Uterus (tissue), 4 donors: Measurements from ENCODE around the gene PLA1A. TPM values are rescaled to one million over a fixed set of nuclear protein-coding genes. Genes with fewer than 3 reads are reported as not detected.

Experiments
- DNase-seq, 2 donors: peaks; one replicate each; pipeline ENCODE4 v3.0.0-alpha.2; 2019 to 2020
- H3K27ac ChIP-seq, 2 donors: fragments of 200-600 bp; sonication (generic); 1 replicate in 1 of 2; 2 replicates in 1 of 2; pipeline ENCODE4 v1.5.1; 2016 to 2018
- H3K27me3 ChIP-seq, 2 donors: fragments of 200-600 bp; sonication (generic); one replicate each; pipeline ENCODE4 v1.5.1; 2018 to 2019; ENCODE audit warnings: control low read depth in 1 of 2
- H3K36me3 ChIP-seq, 2 donors: fragments of 200-600 bp; sonication (generic); one replicate each; pipeline ENCODE4 v1.5.1; 2019; ENCODE audit warnings: control low read depth in 1 of 2
- H3K4me1 ChIP-seq, 2 donors: fragments of 200-600 bp; sonication (generic); one replicate each; pipeline ENCODE4 v1.5.1; 2018 to 2019; ENCODE audit warnings: control low read depth in 1 of 2
- H3K4me3 ChIP-seq, 2 donors: fragments of 200-600 bp; sonication (generic); 1 replicate in 1 of 2; 2 replicates in 1 of 2; pipeline ENCODE4 v1.5.1; 2018 to 2019; ENCODE audit warnings: mild to moderate bottlenecking in 1 of 2
- H3K9me3 ChIP-seq, 2 donors: fragments of 200-600 bp; sonication (generic); one replicate each; pipeline ENCODE4 v1.5.1; 2019; ENCODE audit warnings: control low read depth in 1 of 2
- CTCF ChIP-seq, 4 experiments: fragments of 200-600 bp in 2 of 4; fragments of 450-650 bp in 2 of 4; sonication (generic) in 2 of 4; IDR thresholded peaks; one replicate each; pipeline ENCODE4 v1.5.1; 2016 to 2019; ENCODE audit warnings: antibody characterized with exemption in 4 of 4, mild to moderate bottlenecking in 2 of 4, moderate library complexity in 1 of 4
- POLR2A ChIP-seq, 2 donors: fragments of 450-650 bp; IDR thresholded peaks; one replicate each; pipeline ENCODE4 v1.6.1; 2016; ENCODE audit warnings: antibody characterized with exemption in 2 of 2, mild to moderate bottlenecking in 1 of 2, moderate library complexity in 1 of 2
- intact Hi-C: fragments of 100-400 bp; cut with DNase I; formaldehyde crosslinking; loops from one replicate; pipeline ENCODE4 v1.15.1; 2023; ENCODE audit warnings: low total_unique reads
- total RNA-seq, 4 donors: library from RNA; depleted of rRNA in 3 of 4; stranded (reverse); fragments of >200 nt in 3 of 4; gene quantifications; one replicate each; pipeline versions ENCODE4 v1.1.0 to v1.2.4, GENCODE V29; 2014 to 2023
- donor health status: DM: yes; HTN: yes; CAD: no.

Gene PLA1A
- total RNA-seq, 4 donors from 2014 or later = 11.9 to 37.1 (median 16.5) TPM; not detected in 1

DNA sequence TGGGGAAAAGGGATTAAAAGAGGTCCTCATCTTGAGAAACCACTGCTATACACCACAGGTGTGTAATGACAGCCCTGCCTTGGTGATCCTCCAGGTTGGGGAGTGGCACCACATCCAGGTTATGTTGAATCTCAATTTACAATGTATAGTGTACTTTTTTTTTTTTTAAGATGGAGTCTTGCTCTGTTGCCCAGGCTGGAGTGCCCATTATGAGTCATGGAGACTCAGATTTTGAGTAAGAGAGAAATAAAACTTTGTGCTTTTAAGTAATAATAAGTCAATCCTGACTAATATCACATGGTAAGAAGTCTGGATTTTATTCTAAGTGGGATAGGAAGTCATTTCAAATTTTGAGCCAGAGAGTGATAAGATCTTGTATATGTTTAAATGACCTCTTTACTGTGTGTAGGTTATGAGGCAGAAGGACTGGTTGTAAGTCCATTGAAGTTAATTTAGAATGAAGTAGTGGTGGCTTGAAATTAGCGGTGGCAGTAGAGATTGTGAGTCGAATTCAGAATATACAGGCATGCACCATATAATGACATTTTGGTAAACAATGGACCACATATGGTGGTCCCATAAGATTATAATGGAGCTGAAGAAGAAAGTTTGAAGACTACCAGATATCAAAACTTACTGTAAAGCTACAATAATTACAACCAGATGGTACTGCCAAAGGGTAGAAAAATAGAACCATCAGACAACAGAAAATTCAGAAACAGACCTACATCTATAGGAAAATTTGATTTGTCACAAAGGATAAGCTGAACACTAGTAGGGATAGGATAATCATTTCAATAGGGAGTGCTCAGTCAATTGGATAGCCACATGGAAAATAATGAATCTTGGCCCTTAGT, 42.0 kb downstream of the PLA1A start:
- no peaks in the 10 kb centered on the region for H3K27me3 ChIP-seq
- peak overlapping the region in 1 of 2 donors; percentile 89 for H3K27ac ChIP-seq
- no peaks in the 10 kb centered on the region for H3K9me3 ChIP-seq
- no peak overlapping the region for H3K4me3 ChIP-seq
- DNase-seq = no peak
- no peak for TF ChIP-seq POLR2A (IDR thresholded peaks at IDR 0.05)
- no peak for TF ChIP-seq CTCF (IDR thresholded peaks at IDR 0.05)
- intact Hi-C loops = no loop called here
- no peaks in the 10 kb centered on the region for H3K4me1 ChIP-seq
- no peaks in the 10 kb centered on the region for H3K36me3 ChIP-seq

GRCh38 chr3:119641416-119641815, 43.7 kb downstream of the PLA1A start:
- Histone ChIP-seq H3K27ac (no peak overlapping the region), H3K4me3 (no peak overlapping the region), H3K9me3 (no peaks in the 10 kb centered on the region), H3K27me3 (no peaks in the 10 kb centered on the region), H3K4me1 (no peaks in the 10 kb centered on the region), H3K36me3 (no peaks in the 10 kb centered on the region)
- no peak for DNase-seq
- no peak for TF ChIP-seq CTCF (IDR thresholded peaks at IDR 0.05)
- TF ChIP-seq POLR2A (IDR thresholded peaks at IDR 0.05) = no peak
- intact Hi-C loops = no loop called here

DNA sequence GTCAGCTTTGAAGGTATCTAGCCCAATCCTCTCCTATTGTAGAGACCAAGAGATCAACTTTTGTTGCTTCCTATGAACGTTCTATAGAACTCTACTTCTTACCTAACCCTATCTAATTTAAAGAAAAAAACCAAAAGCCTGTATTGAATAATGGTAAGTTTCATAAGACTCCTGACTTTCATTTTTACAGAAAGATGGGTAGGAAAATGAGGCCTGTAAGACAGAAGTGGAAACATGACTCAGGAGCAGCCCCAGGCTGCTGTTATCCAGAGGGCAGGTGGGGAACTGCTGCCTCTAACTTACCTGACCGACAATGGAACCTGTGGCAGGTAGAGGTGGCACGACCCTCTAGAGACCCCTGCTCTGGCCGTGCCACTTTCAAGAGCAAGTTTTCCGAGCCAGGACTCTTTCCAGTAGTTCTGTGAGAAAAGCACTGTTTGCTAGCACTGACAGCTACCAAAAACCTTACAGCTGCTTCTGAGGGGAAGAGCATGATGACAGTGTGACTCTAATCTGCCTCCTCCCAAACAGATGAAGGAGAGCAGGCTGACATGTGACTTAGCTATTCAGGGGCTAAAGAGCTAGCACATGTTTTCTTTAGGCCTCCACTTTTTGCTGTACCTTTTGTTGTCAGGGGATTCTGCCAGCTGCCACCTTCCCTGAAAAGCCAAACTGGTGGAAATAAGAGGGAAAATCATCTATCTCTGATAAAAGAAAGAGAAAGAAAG, 45.2 kb downstream of the PLA1A start:
- Histone ChIP-seq H3K4me1 (peaks cover 0 to 1% of the 10 kb centered on the region in 2 donors), H3K27ac (peak overlapping the region in 1 of 2 donors; percentile 69), H3K4me3 (no peak overlapping the region), H3K27me3 (no peaks in the 10 kb centered on the region), H3K9me3 (no peaks in the 10 kb centered on the region), H3K36me3 (no peaks in the 10 kb centered on the region)
- intact Hi-C loops = no loop called here
- no peak for TF ChIP-seq POLR2A (IDR thresholded peaks at IDR 0.05)
- no peak for TF ChIP-seq CTCF (IDR thresholded peaks at IDR 0.05)
- no peak for DNase-seq

DNA sequence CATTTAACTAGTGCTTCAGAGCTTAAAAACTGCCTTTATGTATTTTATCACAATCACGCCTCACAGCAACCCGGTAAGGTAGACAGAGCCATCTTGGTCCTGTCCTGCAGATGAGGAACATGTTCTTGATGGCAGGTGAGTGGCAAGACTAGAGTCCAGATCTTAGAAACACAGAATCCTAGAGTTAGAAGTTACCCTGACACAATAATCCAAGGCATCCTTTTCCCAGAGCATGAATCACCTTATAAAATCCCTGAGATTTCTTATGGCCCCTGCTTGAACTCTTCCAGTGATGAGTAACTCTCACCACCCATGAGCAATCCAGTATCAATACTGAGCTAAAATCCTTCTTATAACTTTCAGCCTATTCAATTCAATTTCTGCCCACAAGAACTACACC, 45.8 kb downstream of the PLA1A start:
- Histone ChIP-seq H3K4me3 (no peak overlapping the region), H3K36me3 (no peaks in the 10 kb centered on the region), H3K9me3 (no peaks in the 10 kb centered on the region), H3K27me3 (no peaks in the 10 kb centered on the region), H3K4me1 (peaks cover 0 to 5% of the 10 kb centered on the region in 2 donors), H3K27ac (peak overlapping the region in 1 of 2 donors; percentile 69)
- TF ChIP-seq CTCF (IDR thresholded peaks at IDR 0.05) (no peak), POLR2A (IDR thresholded peaks at IDR 0.05) (no peak)
- DNase-seq = no peak
- intact Hi-C loops = no loop called here

DNA sequence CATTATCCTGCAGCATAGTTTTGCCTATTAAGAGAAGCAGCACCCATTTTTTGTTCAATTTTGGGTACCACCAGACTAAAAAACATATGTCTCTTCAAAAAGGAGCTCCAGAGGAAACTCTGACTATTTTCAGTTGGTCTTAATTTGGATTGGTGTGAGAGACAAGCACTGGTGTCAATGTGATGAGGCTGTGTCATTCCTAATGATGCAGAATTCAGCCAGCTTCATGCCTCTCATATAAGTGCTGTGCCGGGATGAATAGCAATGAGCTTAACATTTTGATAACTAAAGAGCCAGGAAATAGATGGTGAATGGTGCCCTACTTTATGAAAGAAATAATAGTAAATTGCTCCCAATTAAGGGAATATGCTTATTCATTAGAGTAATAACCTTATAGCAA, 46.8 kb downstream of the PLA1A start:
- Histone ChIP-seq H3K36me3 (no peaks in the 10 kb centered on the region), H3K4me1 (peaks cover 0 to 5% of the 10 kb centered on the region in 2 donors), H3K4me3 (no peak overlapping the region), H3K27me3 (no peaks in the 10 kb centered on the region), H3K9me3 (no peaks in the 10 kb centered on the region), H3K27ac (no peak overlapping the region)
- no peak for DNase-seq
- TF ChIP-seq POLR2A (IDR thresholded peaks at IDR 0.05) (no peak), CTCF (IDR thresholded peaks at IDR 0.05) (no peak)
- intact Hi-C loops = no loop called here
